NT2/D1 (cell line): Measurements from ENCODE around the gene GABRE.

Experiments
- SUZ12 ChIP-seq: IDR thresholded peaks from 2 replicates; pipeline ENCODE4 v1.6.1; 2011; ENCODE audit not compliant: insufficient read length, insufficient read depth; ENCODE audit errors: extremely low read depth
- YY1 ChIP-seq: IDR thresholded peaks from 2 replicates; pipeline ENCODE4 v1.6.1; 2011; ENCODE audit not compliant: insufficient read length, insufficient read depth

DNA sequence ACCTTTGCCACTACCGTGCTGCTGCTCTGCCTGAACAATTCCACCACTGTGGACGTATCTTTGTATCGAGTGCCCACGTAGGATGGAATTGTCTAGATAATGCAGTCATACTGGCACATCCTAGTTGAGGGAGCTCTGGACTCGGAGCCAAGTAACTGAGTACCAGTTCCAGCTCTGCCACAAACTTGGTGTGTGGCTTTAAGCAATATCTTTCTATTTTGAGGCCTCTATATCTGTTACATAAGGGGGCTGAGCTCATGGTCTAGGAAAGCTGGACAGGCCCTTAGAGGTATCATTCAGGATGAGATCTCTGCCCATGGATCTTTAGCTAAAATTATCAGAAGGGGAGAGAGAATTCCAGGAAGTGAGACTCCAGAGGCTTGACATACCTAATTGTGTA lies 12.4 kb downstream of the GABRE start:
- no peak for TF ChIP-seq SUZ12
- TF ChIP-seq YY1 = no peak
